Middle frontal gyrus (tissue), 1 donor: ENCODE data around the gene FRYL.

ENCODE experiments used
- DNase-seq: peaks from one replicate; pipeline ENCODE4 v3.0.0-alpha.2; 2015; ENCODE audit warnings: low spot score; ENCODE audit errors: extremely low spot score

The FRYL gene

GRCh38 chr4:48449151-48449550 lies 330.9 kb downstream of the FRYL start:
- DNase-seq = no peak
